SW480 (cell line): ENCODE measurements around the gene MT1X.

Source experiments
- DNase-seq: peaks from one replicate; pipeline ENCODE4 v3.0.0-alpha.2; 2016; ENCODE audit warnings: low spot score

MT1X gene

DNA sequence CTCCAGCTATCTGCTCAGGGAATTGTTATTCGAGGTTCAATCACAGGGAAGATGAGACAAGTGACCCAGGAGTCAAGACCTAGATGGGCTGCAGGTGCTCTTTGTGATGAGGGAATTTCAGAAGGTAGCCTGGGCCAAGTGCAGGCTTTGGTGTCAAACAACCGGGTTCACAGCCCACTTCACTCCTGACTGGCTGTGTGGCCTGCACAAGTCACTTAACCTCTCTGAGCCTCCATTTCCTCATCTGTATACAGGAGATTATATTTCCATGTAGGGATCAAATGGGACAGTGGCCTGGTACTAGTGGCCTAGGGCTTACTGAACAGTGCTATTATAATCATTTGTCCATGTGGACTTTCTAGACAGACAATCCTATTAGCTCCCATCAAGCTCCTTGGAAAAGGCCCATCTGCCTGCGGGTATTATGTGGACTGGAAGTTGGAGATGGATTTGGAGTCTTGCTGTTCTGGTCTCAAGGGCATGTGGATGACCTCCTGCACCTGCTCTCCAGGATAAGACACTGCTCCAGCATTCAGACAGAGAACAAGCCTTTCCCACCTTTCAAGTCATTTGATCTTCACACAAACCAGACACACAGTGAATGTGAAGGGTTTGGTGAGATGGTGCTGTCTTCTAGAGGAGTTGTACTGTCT, 3.1 kb upstream of the MT1X start:
- DNase-seq: no peak

DNA sequence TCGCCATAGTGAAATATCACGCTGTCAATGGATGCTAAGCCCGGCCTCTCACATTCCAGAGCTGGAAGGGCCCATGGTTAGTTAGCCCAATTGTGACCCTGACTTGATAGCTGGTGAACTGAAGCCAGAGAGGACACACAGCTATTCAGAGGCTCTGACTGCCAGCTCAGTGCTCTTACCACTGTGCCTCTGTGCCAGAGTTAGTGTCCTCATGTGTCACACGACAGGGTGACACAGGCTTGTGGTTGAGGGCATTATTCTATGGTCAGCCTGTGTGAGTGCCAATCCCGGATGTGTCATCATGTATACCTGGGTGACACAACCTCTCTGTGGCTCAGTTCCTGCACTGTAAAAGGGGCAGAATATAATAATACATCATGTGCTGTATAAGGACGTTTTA, 2.5 kb upstream of the MT1X start:
- DNase-seq: peak; percentile 92

DNA sequence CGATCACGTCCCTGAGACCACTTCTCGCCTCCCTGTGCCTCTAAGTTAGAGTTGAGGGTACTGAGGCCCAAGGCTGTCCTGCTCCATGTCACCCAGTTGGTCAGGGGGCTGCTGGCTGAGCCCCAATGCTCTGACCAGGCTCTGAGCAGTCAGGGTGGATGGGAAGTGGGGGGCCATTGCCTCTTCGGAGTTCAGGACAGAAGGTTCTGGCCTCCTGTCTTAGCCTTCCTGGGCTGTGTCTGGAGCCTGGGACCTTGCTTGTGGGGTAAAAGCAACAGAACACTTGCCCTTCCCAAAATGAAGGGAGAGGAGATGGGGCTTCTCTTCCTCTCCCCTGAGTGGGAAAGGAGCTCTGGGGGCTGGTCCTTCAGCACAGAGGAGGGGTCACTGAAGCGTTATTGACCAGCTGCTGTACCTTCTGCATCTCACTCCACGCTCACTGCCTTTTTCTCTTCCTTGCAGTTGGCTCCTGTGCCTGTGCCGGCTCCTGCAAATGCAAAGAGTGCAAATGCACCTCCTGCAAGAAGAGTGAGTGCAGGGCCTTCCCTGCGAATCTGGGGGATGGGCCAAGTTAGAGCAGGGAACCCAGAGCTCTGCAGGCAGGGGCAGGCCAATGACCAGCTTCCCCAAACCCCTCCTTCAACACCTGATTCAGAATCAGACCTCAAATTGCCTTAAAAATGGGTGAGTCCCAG, 580 bp downstream of the MT1X start:
- no peak for DNase-seq

DNA sequence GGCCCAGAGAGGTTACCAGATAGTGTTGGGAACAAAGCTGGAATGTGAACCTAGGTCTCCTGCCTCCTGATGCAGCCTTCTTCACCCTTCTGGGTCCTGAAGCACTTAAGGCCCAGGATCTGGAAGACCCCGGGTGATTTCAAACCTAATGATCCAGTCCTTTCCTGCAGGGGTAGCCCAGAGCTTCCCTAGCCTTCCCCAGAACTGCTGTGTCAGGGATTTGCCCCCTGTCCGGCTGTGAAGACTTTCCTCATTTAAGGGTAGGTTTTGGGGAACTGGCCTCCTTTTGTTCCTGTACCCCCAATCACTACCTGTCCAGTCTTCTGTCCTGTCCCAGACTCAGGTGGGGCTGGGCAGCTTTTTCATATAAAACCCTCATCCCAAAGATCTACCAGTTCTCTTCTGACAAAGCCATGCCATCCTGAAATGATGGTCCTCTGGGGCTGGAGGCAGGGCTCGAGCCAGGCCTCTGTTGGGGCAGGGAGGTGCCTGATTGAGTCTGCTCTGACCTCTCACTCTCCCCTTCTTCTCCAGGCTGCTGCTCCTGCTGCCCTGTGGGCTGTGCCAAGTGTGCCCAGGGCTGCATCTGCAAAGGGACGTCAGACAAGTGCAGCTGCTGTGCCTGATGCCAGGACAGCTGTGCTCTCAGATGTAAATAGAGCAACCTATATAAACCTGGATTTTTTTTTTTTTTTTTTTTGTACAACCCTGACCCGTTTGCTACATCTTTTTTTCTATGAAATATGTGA, 1.3 kb downstream of the MT1X start:
- DNase-seq: no peak

DNA sequence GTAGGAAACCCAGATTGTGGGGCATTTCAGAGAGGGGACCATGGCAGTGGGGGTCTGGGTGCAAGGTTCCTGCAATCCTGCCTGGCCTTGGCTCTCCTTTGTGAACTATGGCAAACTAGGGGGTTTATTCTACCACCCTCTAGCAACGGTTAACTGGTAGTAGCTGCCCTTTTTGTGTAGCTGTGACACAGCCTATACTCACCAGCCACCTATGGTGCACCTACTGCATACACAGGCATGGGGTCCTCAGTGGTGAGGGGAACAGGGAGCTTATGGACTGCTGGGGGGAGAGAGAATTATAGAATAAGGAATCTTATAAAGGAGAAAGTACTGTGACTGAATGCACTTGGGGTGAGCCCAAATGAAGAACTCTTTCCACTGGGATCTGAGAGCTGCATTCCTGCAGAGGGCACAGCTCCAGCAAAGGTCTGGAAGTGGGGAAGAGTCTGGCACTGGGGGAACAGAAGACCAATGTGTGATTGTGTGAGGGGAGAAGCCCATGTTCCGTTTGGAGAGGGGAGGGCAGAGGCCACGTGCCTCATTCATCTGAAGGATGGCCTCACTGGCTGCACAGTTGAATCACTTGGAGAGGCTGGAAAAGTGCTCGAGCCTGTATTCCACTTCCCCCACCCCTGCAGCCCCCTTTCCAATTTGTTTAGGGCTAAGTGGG, 2.1 kb downstream of the MT1X start:
- no peak for DNase-seq

DNA sequence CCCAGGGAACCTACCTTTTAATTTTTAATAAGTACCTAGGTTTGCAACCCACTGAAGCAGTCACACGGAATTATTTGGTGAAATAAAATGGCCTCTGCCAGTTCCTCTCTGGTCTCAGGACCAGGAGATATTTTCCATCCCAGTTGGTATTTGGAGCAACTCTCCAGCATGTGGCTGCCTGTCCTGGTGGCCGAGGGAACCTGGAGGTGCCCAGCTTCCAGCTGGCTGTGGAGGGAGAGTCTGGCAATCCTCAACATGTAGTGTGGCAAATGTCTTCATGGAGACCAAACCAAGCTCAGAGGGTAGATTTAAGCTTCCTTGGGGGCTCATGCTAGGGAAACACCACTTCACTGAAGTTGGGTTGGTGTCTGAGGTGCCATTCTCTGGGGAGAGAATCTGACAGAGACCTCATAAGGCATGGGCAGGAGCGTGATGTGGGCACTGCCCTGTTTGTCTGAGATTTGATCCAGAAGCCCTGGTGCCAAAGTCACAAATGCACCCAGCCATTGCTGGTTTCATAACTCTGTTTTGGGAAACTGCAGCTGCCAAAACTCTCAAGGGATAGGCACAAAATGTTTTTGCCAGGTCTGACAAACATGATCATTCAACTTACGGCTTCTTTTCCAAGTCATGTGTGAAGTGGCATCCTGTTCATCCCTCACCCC, 2.8 kb downstream of the MT1X start:
- DNase-seq: no peak

DNA sequence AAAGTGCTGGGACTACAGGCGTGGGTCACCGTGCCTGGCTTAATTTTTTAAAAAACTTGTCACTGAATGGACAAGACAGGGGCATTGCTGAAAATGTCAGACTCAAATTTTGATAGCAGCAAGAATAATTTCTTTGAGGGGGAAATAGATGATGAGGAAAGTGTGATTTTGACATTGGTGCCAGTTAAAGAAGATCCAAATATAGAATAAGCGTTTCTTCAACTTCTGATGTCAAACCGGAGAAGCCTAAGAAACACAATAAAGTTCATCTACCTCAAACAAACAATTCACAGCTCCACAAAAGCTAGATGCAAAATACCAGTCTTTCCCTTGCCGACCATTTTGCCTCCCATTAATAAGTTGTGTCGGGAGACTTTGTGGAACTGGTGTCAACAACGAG, 4.5 kb downstream of the MT1X start:
- DNase-seq: no peak

DNA sequence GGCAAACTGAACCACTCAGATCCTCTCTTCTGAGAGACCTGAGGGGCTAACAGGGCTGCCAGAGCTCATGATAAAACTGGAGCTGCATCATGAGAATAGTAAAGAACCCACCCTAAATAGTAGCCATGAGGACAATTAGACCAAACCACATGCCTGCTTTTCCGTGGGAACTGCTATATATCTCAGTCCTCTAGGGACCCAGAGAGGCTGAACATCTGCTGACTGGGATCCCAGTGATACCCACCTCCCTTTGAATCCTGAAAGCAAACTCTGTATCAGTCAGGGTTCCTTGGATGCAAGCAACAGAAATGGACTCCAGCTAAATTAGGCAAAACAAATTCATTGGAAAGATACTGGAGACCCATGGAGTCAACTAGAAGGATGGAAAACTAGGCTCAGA, 6.5 kb downstream of the MT1X start:
- DNase-seq: no peak

DNA sequence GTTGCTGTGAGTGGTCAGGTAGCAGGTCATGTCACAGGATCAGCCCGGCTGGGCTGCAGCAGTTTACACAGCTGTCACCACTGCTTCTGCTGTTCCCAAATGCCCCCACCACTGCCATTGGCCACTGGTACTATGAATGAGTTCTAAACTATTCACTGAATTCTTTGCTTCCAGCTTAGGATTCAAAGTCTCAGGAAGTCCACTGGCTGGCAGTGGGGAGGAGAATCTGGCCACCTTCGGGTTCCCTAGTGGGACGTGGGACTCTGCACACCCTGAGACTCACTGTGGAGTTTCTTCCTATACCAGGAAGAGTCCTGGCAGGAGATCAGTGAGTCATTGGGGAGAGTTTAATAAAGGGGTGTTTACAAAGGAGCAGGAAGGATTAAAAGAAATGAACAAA, 6.9 kb downstream of the MT1X start:
- no peak for DNase-seq

DNA sequence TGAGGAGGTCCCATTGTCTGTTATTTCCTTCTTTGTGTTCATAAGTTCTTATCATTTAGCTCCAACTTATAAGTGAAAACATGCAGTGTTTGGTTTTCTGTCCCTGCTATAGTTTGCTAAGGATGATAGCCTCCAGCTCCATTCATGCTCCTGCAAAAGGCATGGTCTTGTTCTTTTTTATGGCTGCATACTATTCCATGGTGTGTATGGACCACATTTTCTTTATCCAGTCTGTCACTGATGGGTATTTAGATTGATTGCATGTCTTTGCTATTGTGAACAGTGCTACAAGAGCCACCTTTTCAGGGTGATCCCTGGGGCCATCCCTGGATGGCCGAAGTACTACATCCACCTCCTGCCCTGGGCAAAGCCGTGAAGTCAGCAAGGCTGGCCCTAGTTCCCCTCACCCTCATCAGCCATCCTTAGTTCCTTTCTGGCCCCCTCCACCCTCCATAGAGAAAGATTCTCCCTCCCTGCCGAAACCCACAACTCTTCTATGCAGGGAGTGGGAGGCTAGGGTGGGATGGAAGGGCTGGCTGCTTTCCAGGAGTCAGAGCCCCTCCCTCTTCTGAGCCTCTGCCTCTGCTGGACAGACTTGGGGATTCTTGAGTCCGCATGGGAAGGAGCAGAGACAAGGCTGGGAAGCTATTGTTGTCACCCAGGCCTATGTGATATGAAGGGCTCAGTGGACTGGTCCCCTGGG, 8.3 kb downstream of the MT1X start:
- no peak for DNase-seq

DNA sequence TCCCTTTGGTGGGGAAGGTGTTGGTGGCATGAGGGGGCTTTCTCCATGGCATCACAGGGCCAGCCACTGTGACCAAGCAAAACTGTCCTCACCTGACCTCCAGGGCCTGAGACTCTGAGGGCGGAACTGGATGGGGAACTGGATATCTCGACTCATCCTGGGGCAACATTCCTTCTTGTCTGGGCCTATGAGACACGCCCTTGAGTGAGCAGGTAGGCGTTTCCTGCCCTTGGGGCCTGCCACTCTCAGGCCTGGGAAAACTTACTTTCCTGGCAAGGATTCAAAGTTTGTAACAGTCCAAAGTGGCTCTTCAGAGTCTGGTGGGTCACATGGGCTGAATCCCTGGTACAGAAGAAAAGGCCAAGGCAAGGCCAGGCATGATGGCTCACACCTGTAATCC, 9.6 kb downstream of the MT1X start:
- DNase-seq: peak; percentile 87

DNA sequence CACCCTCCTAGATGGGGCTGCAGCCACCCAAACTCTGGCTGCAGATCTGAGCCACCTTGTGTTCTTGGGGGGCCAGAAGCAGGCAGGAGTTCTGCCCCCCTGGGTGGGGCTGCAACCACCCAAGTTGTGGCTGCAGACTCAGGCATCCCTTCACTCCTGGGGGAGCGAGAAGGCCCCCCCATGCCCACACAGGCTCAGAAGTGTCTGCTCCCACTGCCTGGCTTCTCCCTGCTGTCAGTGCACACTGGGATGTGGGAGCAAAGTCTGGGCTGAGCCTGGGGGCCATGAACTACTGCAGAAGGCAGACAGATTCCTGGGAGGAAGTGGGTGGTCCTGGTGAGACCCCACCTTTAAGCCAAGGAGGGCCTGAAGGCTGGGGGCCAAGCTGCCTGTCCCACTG, 13.0 kb downstream of the MT1X start:
- no peak for DNase-seq

DNA sequence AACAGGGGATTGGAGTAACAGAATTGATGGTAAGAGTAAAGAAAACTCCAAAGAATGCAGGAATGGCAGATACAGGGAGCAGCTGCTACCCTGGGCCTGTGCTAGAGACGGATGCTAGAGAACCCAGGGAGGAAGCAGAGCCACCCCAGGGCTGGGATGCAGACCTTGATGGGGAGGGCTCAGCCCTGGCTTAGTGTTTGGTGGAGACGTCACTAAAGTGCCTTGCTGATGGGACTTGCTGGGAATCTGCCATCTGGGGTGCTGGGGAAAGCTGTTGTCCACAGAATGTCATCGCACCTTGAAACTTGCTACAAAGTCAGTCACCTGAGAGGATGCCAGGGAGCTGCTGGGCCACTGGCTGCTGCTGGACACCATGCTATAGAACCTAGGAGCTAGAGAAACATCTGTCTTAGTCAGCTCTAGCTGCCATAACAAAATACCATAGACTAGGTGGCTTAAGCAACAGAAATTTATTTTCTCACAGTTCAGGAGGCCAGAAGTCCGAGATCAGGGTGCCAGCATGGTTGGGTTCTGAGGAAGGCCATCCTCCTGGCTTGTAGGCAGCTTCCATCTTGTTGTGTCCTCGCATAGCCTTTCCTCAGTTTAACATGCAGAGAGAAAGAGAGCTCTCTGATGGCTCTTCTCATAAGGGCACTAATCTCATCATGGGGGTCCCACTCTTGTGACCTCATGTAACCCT, 15.3 kb downstream of the MT1X start:
- no peak for DNase-seq

DNA sequence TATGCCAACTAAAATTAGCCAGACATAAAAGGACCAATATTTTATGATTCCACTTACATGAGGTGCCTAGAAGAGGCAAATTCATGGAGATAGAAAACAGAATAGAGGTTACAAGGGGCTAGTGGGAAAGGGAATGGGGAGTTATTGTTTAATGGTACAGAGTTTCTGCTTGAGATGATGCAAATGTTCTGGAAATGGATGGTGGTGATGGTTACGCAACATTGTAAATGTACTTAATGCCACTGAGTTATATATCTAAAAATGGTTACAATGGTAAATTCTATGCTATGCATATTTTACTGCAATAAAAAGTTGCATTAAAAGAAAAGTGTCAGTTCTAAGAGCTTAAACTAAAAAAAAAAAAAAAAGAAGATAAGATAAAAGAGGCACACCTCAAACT, 17.9 kb downstream of the MT1X start:
- DNase-seq: no peak

DNA sequence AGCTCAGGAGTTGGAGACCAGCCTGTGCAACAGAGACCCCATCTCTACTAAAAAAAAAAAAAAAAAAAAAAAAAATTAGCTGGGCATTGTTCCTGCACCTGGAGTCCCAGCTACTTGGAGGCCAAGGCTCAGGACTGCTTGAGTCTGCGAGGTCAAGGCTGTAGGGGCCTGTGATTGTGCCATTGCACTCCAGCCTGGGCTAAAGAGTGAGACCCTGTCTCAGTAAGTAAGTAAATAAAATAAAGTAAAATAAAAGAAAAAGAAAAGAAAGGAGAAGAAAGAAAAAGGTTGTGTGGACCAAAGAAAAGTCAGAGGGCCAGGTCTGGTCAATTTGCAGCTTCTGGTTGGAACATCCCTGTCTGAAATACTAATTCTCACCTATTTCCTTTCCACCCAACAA, 18.4 kb downstream of the MT1X start:
- no peak for DNase-seq

DNA sequence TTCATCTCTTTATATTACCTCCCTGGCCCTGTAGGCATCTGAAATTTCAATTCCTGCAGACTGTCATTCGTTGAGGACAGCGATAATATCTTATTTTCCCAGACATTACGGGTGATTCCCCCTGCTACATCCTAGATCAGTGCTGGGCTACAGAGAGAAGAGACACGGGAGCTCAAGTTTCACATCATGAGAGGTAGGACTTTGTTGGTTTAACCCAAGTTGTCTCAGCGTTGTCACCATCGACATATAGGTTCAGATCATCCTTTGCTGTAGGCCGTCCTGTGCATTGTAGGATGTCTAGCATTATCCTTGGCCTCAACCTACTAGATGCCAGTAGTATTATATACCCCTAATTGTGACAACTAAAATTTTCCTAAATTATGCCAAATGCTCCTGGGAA, 19.3 kb downstream of the MT1X start:
- no peak for DNase-seq

DNA sequence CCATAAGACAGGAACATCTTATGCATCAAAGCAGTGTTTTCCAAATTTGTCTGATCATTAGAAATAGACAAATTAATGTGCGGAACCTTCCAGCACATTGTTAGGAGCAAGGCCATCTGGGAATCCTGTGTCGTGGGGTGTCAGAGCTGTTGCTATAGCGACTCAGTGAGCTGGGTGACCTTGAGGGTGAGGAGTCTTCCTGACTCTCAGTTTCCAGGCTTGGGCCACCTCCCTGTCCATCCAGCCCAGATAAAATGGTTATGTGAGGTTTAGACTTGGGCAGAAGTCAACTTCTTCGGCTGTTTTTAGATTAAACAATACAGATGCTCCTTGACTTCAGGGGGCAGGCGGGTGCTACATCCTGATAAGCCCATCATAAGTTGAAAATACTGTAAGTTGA, 20.6 kb downstream of the MT1X start:
- no peak for DNase-seq

DNA sequence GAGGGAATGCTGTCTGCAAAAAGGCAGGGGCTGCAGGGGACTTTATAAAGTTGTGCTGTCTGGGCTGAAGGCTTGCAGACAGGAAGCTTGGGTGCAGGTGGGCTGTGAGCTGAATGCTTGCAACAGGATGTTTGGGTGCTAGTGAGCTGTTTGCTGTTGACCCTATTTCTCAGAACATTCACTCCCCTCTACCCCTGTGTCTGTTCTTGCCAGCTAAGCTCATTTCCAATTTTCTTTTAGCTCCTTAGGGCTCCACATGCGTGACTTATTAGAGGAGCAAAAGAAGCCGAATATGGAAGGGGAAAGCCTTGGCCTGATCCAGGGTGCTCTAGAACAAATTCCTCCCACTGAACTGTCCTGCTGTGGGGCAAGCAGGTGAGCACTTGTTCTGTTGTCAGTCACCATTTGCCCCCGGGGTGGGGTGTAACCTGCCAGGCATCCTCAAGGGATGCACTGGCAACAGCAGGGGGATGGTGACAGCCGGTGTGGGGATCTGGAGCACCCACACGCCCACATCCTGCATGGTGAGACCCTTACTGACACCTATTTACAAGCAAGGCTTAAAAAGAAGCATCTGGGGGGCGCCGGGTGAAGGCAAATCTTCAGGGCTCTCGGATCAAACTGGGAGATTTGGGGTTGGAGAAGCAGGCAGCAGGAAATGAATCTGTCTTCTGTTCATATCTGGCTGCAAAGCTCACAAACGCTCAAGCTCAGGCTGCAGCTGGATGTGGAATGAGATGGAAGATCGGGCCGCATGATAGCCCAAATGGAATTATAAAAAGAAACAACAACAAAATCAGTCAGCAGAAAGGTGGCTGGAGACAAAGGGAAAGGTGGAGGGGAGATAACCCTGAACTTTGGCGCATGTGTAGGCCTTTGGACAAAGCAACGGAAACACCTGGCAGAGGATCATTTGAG, 26.5 kb downstream of the MT1X start:
- no peak for DNase-seq

DNA sequence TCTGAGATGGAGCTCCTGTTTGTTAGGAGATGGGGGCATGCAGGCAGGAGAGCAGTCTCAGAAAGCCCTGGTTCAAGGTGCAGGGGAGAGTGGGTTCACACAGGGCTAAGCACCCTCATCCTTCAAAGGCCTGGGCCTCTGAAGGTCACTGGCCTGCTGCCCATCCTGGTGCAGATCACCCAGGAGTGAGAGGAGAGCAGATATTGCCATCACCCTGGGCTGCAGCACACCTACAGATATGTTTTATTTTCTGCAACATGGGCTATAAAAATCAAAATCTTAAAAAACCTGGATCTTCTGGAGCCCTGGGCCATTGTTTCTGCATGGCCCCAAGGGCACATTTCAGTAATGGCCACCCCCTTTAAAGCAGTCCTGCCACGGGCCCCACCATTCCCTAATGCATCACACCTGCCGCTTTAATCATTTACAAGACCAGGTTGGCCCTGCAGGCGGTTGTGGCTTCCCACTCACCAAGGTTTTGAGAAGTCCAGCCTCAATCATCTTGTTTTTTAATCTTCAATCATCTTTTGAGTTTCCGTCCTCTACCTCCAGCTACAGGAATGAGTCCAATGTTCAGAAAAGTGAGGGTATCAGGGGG, 27.3 kb downstream of the MT1X start:
- no peak for DNase-seq
